Esophagus muscularis mucosa (tissue), 4 donors: ENCODE measurements around the gene MAPKAP1. TPM values are rescaled to one million over a fixed set of nuclear protein-coding genes. Genes with fewer than 3 reads are reported as not detected.
A peak's percentile ranks its signal among the peaks of the same experiment; 100 is the strongest.

Experiments used
- DNase-seq: peaks from one replicate; pipeline ENCODE4 v3.0.0-alpha.2; 2017; ENCODE audit errors: extremely low spot score
- H3K27ac ChIP-seq, 4 donors: fragments of 200-600 bp; sonication (generic); replicated peaks in 1 of 4; 1 replicate in 3 of 4; 2 replicates in 1 of 4; pipeline ENCODE4 v1.5.1; 2016 to 2019; ENCODE audit warnings: mild to moderate bottlenecking in 1 of 4
- H3K27me3 ChIP-seq, 4 donors: fragments of 200-600 bp; sonication (generic); one replicate each; pipeline versions ENCODE4 v1.5.1 to v1.6.0; 2016 to 2019
- H3K36me3 ChIP-seq, 4 donors: fragments of 200-600 bp; sonication (generic); one replicate each; pipeline ENCODE4 v1.5.1; 2016 to 2019
- H3K4me1 ChIP-seq, 4 donors: fragments of 200-600 bp; sonication (generic); one replicate each; pipeline ENCODE4 v1.5.1; 2016 to 2019
- H3K4me3 ChIP-seq, 4 donors: fragments of 200-600 bp; sonication (generic); 1 replicate in 2 of 4; 2 replicates in 2 of 4; pipeline ENCODE4 v1.5.1; 2016 to 2019; ENCODE audit warnings: mild to moderate bottlenecking in 4 of 4, moderate library complexity in 1 of 4
- H3K9me3 ChIP-seq, 4 donors: fragments of 200-600 bp; sonication (generic); 1 replicate in 3 of 4; 2 replicates in 1 of 4; pipeline ENCODE4 v1.5.1; 2016 to 2019
- CTCF ChIP-seq, 3 experiments: fragments of 200-600 bp in 2 of 3; fragments of 450-650 bp in 1 of 3; sonication (generic) in 2 of 3; IDR thresholded peaks; one replicate each; pipeline ENCODE4 v1.5.1; 2017 to 2019; ENCODE audit warnings: antibody characterized with exemption in 3 of 3, mild to moderate bottlenecking in 2 of 3, moderate library complexity in 1 of 3
- EP300 ChIP-seq: sonication (generic); formaldehyde crosslinking; IDR thresholded peaks from one replicate; pipeline ENCODE4 v1.6.1; 2017; ENCODE audit warnings: antibody characterized with exemption
- POLR2A ChIP-seq: fragments of 450-650 bp; IDR thresholded peaks from one replicate; pipeline ENCODE4 v1.6.1; 2017; ENCODE audit warnings: antibody characterized with exemption, moderate library complexity, mild to moderate bottlenecking, low read depth
- POLR2AphosphoS5 ChIP-seq, 2 donors: sonication (generic); formaldehyde crosslinking; IDR thresholded peaks; one replicate each; pipeline ENCODE4 v1.6.1; 2017; ENCODE audit warnings: antibody characterized with exemption in 2 of 2
- WGBS: methylation state at CpG from one replicate; pipeline ENCODE4 v1.1.5; 2018; 5-methylcytosine and 5-hydroxymethylcytosine counted together
- intact Hi-C: fragments of 100-400 bp; cut with DNase I; formaldehyde crosslinking; loops from one replicate; pipeline ENCODE4 v1.15.1; 2023
- total RNA-seq, 4 donors: library from RNA; depleted of rRNA; stranded (reverse); fragments of >200 nt; gene quantifications; one replicate each; pipeline versions ENCODE4 v1.1.0 to v1.2.1, GENCODE V29; 2016

Gene MAPKAP1
- total RNA-seq, 4 donors from 2014 or later = 84.3 to 103 (median 93.4) TPM

- intact Hi-C loops = no loop called here
- Histone ChIP-seq H3K9me3 (no peaks in the 10 kb centered on the region), H3K4me3 (no peak overlapping the region), H3K4me1 (peaks cover 0 to 9% (median 0%) of the 10 kb centered on the region in 4 donors), H3K27me3 (no peaks in the 10 kb centered on the region), H3K36me3 (no peaks in the 10 kb centered on the region), H3K27ac (no peak overlapping the region)
- no peak for DNase-seq
- WGBS = 95% methylated on average over 18 of the region's 20 CpGs
- TF ChIP-seq EP300 (no peak), POLR2A (no peak), POLR2AphosphoS5 (IDR thresholded peaks at IDR 0.05) (no peak), CTCF (IDR thresholded peaks at IDR 0.05) (no peak)
These were observed 277.4 kb downstream of the MAPKAP1 start for GRCh38 chr9:125429476-125430160.

- no peaks in the 10 kb centered on the region for H3K9me3 ChIP-seq
- H3K4me1 ChIP-seq = peaks cover 0 to 9% (median 0%) of the 10 kb centered on the region in 4 donors
- intact Hi-C loops = no loop called here
- TF ChIP-seq POLR2A (no peak), POLR2AphosphoS5 (IDR thresholded peaks at IDR 0.05) (no peak), CTCF (IDR thresholded peaks at IDR 0.05) (no peak), EP300 (no peak)
- H3K27ac ChIP-seq = no peak overlapping the region
- H3K27me3 ChIP-seq = no peaks in the 10 kb centered on the region
- H3K36me3 ChIP-seq = no peaks in the 10 kb centered on the region
- DNase-seq = no peak
- H3K4me3 ChIP-seq = no peak overlapping the region
- WGBS = 66% methylated on average over 14 of the region's 16 CpGs
These were observed 278.0 kb downstream of the MAPKAP1 start for GRCh38 chr9:125428902-125429467.

- no peak for DNase-seq
- H3K9me3 ChIP-seq = no peaks in the 10 kb centered on the region
- peaks cover 0 to 9% (median 0%) of the 10 kb centered on the region in 4 donors for H3K4me1 ChIP-seq
- no peak overlapping the region for H3K27ac ChIP-seq
- no peak for TF ChIP-seq POLR2AphosphoS5 (IDR thresholded peaks at IDR 0.05)
- no peak for TF ChIP-seq EP300
- TF ChIP-seq CTCF (IDR thresholded peaks at IDR 0.05) = peak; percentile 25 to 53 (median 40)
- H3K4me3 ChIP-seq = no peak overlapping the region
- intact Hi-C loops = no loop called here
- no peaks in the 10 kb centered on the region for H3K27me3 ChIP-seq
- no peaks in the 10 kb centered on the region for H3K36me3 ChIP-seq
- 78% methylated on average over 8 of the region's 10 CpGs for WGBS
These were observed 278.7 kb downstream of the MAPKAP1 start for GRCh38 chr9:125428060-125428901.

- Histone ChIP-seq H3K9me3 (no peaks in the 10 kb centered on the region), H3K36me3 (no peaks in the 10 kb centered on the region), H3K27me3 (no peaks in the 10 kb centered on the region), H3K27ac (no peak overlapping the region), H3K4me3 (no peak overlapping the region), H3K4me1 (peaks cover 0 to 9% (median 0%) of the 10 kb centered on the region in 4 donors)
- WGBS = 91% methylated on average over 10 of the region's 18 CpGs
- intact Hi-C loops = no loop called here
- DNase-seq = no peak
- TF ChIP-seq POLR2A = no peak
- no peak for TF ChIP-seq EP300
- no peak for TF ChIP-seq CTCF (IDR thresholded peaks at IDR 0.05)
- TF ChIP-seq POLR2AphosphoS5 (IDR thresholded peaks at IDR 0.05) = no peak
These were observed 279.5 kb downstream of the MAPKAP1 start for GRCh38 chr9:125427556-125427955.
